Measurements from ENCODE around the gene WNT10A. TPM values are rescaled to one million over a fixed set of nuclear protein-coding genes. Genes with fewer than 3 reads are reported as not detected.

The WNT10A gene
- total RNA-seq, 1 donor from 2014 or later = not detected

DNA sequence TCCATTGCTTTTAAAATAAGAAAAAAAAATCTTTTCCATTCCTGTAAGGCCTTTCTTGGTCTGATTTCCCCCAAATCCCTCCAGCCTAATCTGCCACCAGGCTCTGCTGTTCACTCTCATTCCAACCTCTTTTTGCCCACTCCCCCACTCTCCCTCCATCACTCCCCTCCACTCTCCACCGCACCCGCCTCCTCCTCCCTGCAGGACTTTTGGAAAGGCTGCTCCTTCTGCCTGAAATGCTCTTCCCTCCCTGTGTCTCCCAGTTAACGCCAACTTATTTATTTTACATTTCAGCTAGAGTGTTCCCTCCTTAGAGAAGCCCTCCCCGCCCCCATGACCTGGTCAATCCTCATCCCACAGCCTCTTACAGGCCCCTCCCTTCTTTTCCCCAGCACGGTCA, 25.8 kb upstream of the WNT10A start:
- Histone ChIP-seq H3K36me3 (no peaks in the 10 kb centered on the region), H3K4me1 (peaks cover 17% of the 10 kb centered on the region), H3K4me3 (no peak overlapping the region), H3K27me3 (ENCODE audit: low read depth) (peaks cover 98% of the 10 kb centered on the region), H3K9me3 (replicated peaks) (no peaks in the 10 kb centered on the region), H3K27ac (replicated peaks) (no peak overlapping the region)
- intact Hi-C loops (cut with micrococcal nuclease) = no loop called here
- no peak for TF ChIP-seq CTCF (IDR thresholded peaks at IDR 0.05; ENCODE audit: borderline replicate concordance)
- no peak for DNase-seq

- no peak for DNase-seq
- Histone ChIP-seq H3K9me3 (replicated peaks) (no peaks in the 10 kb centered on the region), H3K36me3 (no peaks in the 10 kb centered on the region), H3K27me3 (ENCODE audit: low read depth) (peaks cover 98% of the 10 kb centered on the region), H3K4me3 (no peak overlapping the region), H3K27ac (replicated peaks) (no peak overlapping the region), H3K4me1 (peaks cover 24% of the 10 kb centered on the region)
- intact Hi-C loops (cut with micrococcal nuclease) = no loop called here
- TF ChIP-seq CTCF (IDR thresholded peaks at IDR 0.05; ENCODE audit: borderline replicate concordance) = no peak
These were observed 25.1 kb upstream of the WNT10A start for GRCh38 chr2:218855305-218856166.

DNA sequence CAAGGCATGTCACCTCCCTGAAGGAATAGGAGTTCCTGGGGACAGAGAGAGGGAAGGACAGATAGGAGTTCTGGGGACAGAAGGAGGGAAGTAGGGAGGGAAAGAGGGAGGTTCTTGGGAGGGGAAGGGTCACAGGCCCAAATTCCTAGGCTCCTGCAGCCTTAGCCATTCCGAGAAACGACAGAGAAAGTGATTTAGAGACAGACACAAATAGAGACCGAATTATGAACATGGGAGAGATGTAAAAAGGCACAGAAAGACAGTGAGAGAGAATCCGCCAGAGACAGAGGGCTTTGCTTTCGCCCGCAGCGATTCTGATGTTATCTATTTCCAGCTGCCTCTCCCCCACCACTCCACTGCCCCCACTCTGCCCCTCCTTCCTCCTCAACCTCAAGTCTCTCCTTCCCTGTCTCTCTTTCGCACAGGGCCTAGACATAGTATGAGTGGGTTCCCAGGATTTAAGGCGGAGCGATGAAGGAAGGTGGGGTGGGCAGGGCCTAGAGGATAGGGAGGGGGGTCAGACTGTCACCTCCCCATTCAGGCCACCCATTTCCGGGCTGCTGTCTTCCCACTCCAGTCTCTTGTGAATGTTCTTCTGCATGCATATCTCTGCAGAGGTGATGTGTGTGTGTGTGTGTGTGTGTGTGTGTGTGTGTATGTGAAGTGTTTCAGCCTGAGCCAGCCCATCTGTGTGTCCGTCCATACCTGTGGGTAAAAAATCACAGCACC, 24.3 kb upstream of the WNT10A start:
- Histone ChIP-seq H3K27ac (replicated peaks) (no peak overlapping the region), H3K4me1 (peaks cover 29% of the 10 kb centered on the region), H3K36me3 (no peaks in the 10 kb centered on the region), H3K9me3 (replicated peaks) (no peaks in the 10 kb centered on the region), H3K4me3 (no peak overlapping the region), H3K27me3 (ENCODE audit: low read depth) (peaks cover 98% of the 10 kb centered on the region)
- intact Hi-C loops (cut with micrococcal nuclease) = no loop called here
- DNase-seq = no peak
- TF ChIP-seq CTCF (IDR thresholded peaks at IDR 0.05; ENCODE audit: borderline replicate concordance) = no peak

DNA sequence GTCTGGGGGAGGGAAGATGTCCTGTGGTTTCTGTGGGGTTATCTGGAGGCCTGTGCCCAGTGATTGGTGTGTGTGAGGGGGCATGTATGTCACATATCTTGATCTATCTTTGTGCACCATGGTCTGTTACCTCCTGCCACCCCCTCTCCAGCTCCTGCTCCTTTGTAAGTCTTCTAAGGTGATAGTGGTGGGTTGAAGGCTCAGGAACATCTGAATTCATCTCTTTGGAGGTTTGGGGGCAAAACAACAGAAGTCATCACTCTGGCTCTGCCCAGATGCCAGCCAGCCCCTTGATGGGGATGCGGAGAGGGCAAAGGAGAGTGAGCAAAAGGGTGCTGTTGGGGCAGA, 23.8 kb upstream of the WNT10A start:
- Histone ChIP-seq H3K4me3 (no peak overlapping the region), H3K27me3 (ENCODE audit: low read depth) (peaks cover 98% of the 10 kb centered on the region), H3K27ac (replicated peaks) (no peak overlapping the region), H3K9me3 (replicated peaks) (no peaks in the 10 kb centered on the region), H3K36me3 (no peaks in the 10 kb centered on the region), H3K4me1 (peaks cover 29% of the 10 kb centered on the region)
- no peak for DNase-seq
- TF ChIP-seq CTCF (IDR thresholded peaks at IDR 0.05; ENCODE audit: borderline replicate concordance) = no peak
- intact Hi-C loops (cut with micrococcal nuclease) = no loop called here

GRCh38 chr2:218857371-218858137, 23.1 kb upstream of the WNT10A start:
- intact Hi-C loops (cut with micrococcal nuclease) = no loop called here
- H3K4me3 ChIP-seq = no peak overlapping the region
- peaks cover 29% of the 10 kb centered on the region for H3K4me1 ChIP-seq
- no peak for DNase-seq
- no peaks in the 10 kb centered on the region for H3K9me3 ChIP-seq (replicated peaks)
- peaks cover 98% of the 10 kb centered on the region for H3K27me3 ChIP-seq (ENCODE audit: low read depth)
- H3K36me3 ChIP-seq = no peaks in the 10 kb centered on the region
- no peak for TF ChIP-seq CTCF (IDR thresholded peaks at IDR 0.05; ENCODE audit: borderline replicate concordance)
- no peak overlapping the region for H3K27ac ChIP-seq (replicated peaks)
